SU-DHL-6 (cell line): Measurements from ENCODE around the gene PGAP3.

ENCODE experiments used
- CTCF ChIP-seq: fragments of 200-600 bp; sonication (generic); IDR thresholded peaks from one replicate; pipeline ENCODE4 v1.5.1; 2017; ENCODE audit warnings: antibody characterized with exemption, mild to moderate bottlenecking, low read length, moderate library complexity; ENCODE audit not compliant: insufficient read depth, poor library complexity, severe bottlenecking
- EZH2phosphoT487 ChIP-seq: fragments of 200-600 bp; sonication (generic), shearing (Covaris generic); conservative IDR thresholded peaks from 2 replicates; pipeline ENCODE4 v1.6.1; 2018; ENCODE audit warnings: mild to moderate bottlenecking, antibody characterized with exemption, low read length, moderate library complexity, mixed read lengths

GRCh38 chr17:39641097-39641496 lies 46.8 kb downstream of the PGAP3 start:
- TF ChIP-seq CTCF (no peak), EZH2phosphoT487 (no peak)
